K562 (cell line): ENCODE data around the gene CCDC184. TPM values are rescaled to one million over a fixed set of nuclear protein-coding genes. Genes with fewer than 3 reads are reported as not detected.

Experiments
- ATAC-seq: fragments of 200-7000 bp; cut with Tn5 transposase; 3 replicates; pipeline ENCODE4 v1.9.1; 2020; ENCODE audit warnings: moderate library complexity
- BruUV-seq: library from RNA; stranded (reverse); fragments of 400-500 nt; replicated peaks from 2 replicates; lab custom pipeline; 2021; lab: Mats Ljungman, UMichigan
- CTCF ChIA-PET: fragments of 300-600 bp; formaldehyde crosslinking; extraction: SDS; loops from one replicate; lab custom pipeline; 2021; ENCODE audit warnings: low intra/inter-chr PET ratio; lab: Yijun Ruan, JAX
- POLR2A ChIA-PET: fragments of 300-600, 350-650 bp; sonication (Branson Sonifier 250); formaldehyde crosslinking; extraction: SDS; loops from one replicate; lab custom pipeline; 2021; ENCODE audit warnings: antibody characterized with exemption, inconsistent platforms; lab: Yijun Ruan, JAX
- DNase-seq, 4 experiments: peaks; one replicate each; pipeline versions ENCODE4 v3.0.0 to v3.0.0-alpha.2; 2011 to 2018; ENCODE audit warnings: low spot score in 3 of 4, mixed read lengths in 3 of 4; ENCODE audit errors: extremely low read depth in 1 of 4
- FAIRE-seq: peaks from 2 replicates; lab custom pipeline; 2011; peaks lifted over from hg19 to GRCh38; lab: Jason Lieb, UNC
- H2AFZ ChIP-seq: 2 replicates; pipeline ENCODE4 v1.6.0; 2011; ENCODE audit warnings: low read depth, low read length, control low read depth, inconsistent platforms
- H3K27ac ChIP-seq: fragments of 200-600 bp; 3 replicates; pipeline ENCODE4 v1.8.0; 2011; ENCODE audit warnings: low read depth, mild to moderate bottlenecking, control low read depth, inconsistent platforms, low read length, moderate library complexity, mixed read lengths; ENCODE audit errors: extremely low read depth
- H3K27me3 ChIP-seq, 2 experiments: fragments of 300-600 bp in 1 of 2; 2 replicates in 1 of 2; 3 replicates in 1 of 2; pipeline versions ENCODE4 v1.6.0 to v1.8.0; 2011; ENCODE audit warnings: inconsistent platforms in 2 of 2, low read length in 2 of 2, mild to moderate bottlenecking in 1 of 2, mixed read lengths in 1 of 2, moderate library complexity in 1 of 2; ENCODE audit not compliant: control insufficient read depth in 2 of 2, insufficient read depth in 2 of 2
- H3K36me3 ChIP-seq: fragments of 300-600 bp; 3 replicates; pipeline ENCODE4 v1.8.0; 2011; ENCODE audit warnings: mild to moderate bottlenecking, low read length, inconsistent platforms; ENCODE audit not compliant: control insufficient read depth, insufficient read depth
- H3K4me1 ChIP-seq, 2 experiments: fragments of 200-600 bp in 1 of 2; replicated peaks in 1 of 2; 2 replicates in 1 of 2; 3 replicates in 1 of 2; pipeline versions ENCODE4 v1.5.1 to v1.8.0; 2011; ENCODE audit warnings: inconsistent platforms in 2 of 2, low read length in 2 of 2, mild to moderate bottlenecking in 1 of 2, mixed read lengths in 1 of 2, moderate library complexity in 1 of 2; ENCODE audit not compliant: control insufficient read depth in 2 of 2, insufficient read depth in 2 of 2
- H3K4me2 ChIP-seq: 2 replicates; pipeline ENCODE4 v1.6.1; 2011; ENCODE audit warnings: low read length, control low read depth, inconsistent platforms, mixed read lengths; ENCODE audit not compliant: insufficient read depth
- H3K4me3 ChIP-seq: fragments of 200-600 bp; sonication (generic), shearing (Covaris generic); 2 replicates; pipeline ENCODE4 v1.5.1; 2016; ENCODE audit warnings: control low read depth, inconsistent platforms
- H3K79me2 ChIP-seq: fragments of 200-600 bp; 3 replicates; pipeline ENCODE4 v1.8.0; 2011; ENCODE audit warnings: low read length, inconsistent platforms; ENCODE audit not compliant: control insufficient read depth, insufficient read depth
- H3K9ac ChIP-seq, 2 experiments: 2 replicates each; pipeline versions ENCODE4 v1.6.0 to v1.6.1; 2011; ENCODE audit warnings: low read depth in 2 of 2, low read length in 2 of 2, control low read depth in 1 of 2, inconsistent platforms in 1 of 2, mild to moderate bottlenecking in 1 of 2, mixed read lengths in 1 of 2; ENCODE audit not compliant: insufficient read depth in 1 of 2
- H3K9me1 ChIP-seq: one replicate; pipeline ENCODE4 v1.6.0; 2011; ENCODE audit warnings: inconsistent platforms, mild to moderate bottlenecking, low read length, moderate library complexity; ENCODE audit not compliant: control insufficient read depth, insufficient read depth
- H3K9me3 ChIP-seq: replicated peaks from 2 replicates; pipeline ENCODE4 v1.5.1; 2011; ENCODE audit warnings: low read depth, low read length, inconsistent platforms; ENCODE audit not compliant: control insufficient read depth, insufficient read depth
- H4K20me1 ChIP-seq: replicated peaks from 2 replicates; pipeline ENCODE4 v1.6.1; 2011; ENCODE audit warnings: low read length, inconsistent platforms, mixed read lengths; ENCODE audit not compliant: control insufficient read depth, insufficient read depth
- ADNP ChIP-seq: fragments of 200-800 bp; sonication (Bioruptor generic); IDR thresholded peaks from 2 replicates; pipeline ENCODE4 v1.6.1; 2016; ENCODE audit warnings: missing genetic modification characterization, missing compliant biosample characterization
- BMI1 ChIP-seq: fragments of 150-350 bp; IDR thresholded peaks from 2 replicates; pipeline ENCODE4 v1.6.1; 2014; ENCODE audit warnings: low read length
- BRF1 ChIP-seq: IDR thresholded peaks from 3 replicates; pipeline ENCODE4 v1.6.1; 2011; ENCODE audit warnings: borderline replicate concordance, mild to moderate bottlenecking; ENCODE audit not compliant: insufficient read length; ENCODE audit errors: extremely low read depth
- CBX3 ChIP-seq, 2 experiments: IDR thresholded peaks; 1 replicate in 1 of 2; 2 replicates in 1 of 2; pipeline ENCODE4 v1.6.1; 2012; ENCODE audit warnings: inconsistent platforms in 2 of 2, low read length in 2 of 2, borderline replicate concordance in 1 of 2, control low read depth in 1 of 2
- CTBP1 ChIP-seq: fragments of 450-650 bp; IDR thresholded peaks from 2 replicates; pipeline ENCODE4 v1.6.1; 2016; ENCODE audit warnings: borderline replicate concordance
- HOXB6 ChIP-seq: fragments of 250-450 bp; sonication (Bioruptor Pico); IDR thresholded peaks from 2 replicates; pipeline ENCODE4 v1.5.1; 2022; ENCODE audit warnings: mild to moderate bottlenecking, borderline replicate concordance
- ID3 ChIP-seq, 2 experiments: fragments of 250-450 bp in 1 of 2; fragments of 450-650 bp in 1 of 2; sonication (Bioruptor Pico) in 1 of 2; IDR thresholded peaks; 2 replicates each; pipeline versions ENCODE4 v1.6.1 to v1.8.0; 2016 to 2021; ENCODE audit warnings: mild to moderate bottlenecking in 2 of 2, moderate library complexity in 2 of 2, missing compliant biosample characterization in 1 of 2, missing genetic modification characterization in 1 of 2
- KDM2B ChIP-seq: fragments of 250-450 bp; sonication (Bioruptor Pico); IDR thresholded peaks from 2 replicates; pipeline ENCODE4 v1.8.0; 2021; ENCODE audit warnings: mild to moderate bottlenecking, moderate library complexity
- MTF1 ChIP-seq: fragments of 250-450 bp; sonication (Bioruptor Pico); IDR thresholded peaks from 2 replicates; pipeline ENCODE4 v1.9.0; 2021; ENCODE audit warnings: moderate library complexity, mild to moderate bottlenecking, inconsistent platforms, borderline replicate concordance
- NFXL1 ChIP-seq: fragments of 450-650 bp; formaldehyde crosslinking; IDR thresholded peaks from 2 replicates; pipeline ENCODE4 v1.4.0; 2021; ENCODE audit warnings: mild to moderate bottlenecking
- NR0B1 ChIP-seq: fragments of 450-650 bp; IDR thresholded peaks from one replicate; pipeline ENCODE4 v1.6.1; 2018; ENCODE audit warnings: mild to moderate bottlenecking, moderate library complexity; ENCODE audit not compliant: partially characterized antibody
- NR2C1 ChIP-seq, 2 experiments: fragments of 450-650 bp; IDR thresholded peaks; 2 replicates each; pipeline ENCODE4 v1.6.1; 2017; ENCODE audit warnings: mild to moderate bottlenecking in 2 of 2, antibody characterized with exemption in 1 of 2, inconsistent platforms in 1 of 2, missing compliant biosample characterization in 1 of 2, missing genetic modification characterization in 1 of 2
- NR2F6 ChIP-seq: fragments of 450-650 bp; formaldehyde crosslinking; IDR thresholded peaks from 2 replicates; pipeline ENCODE4 v1.4.0; 2020; ENCODE audit warnings: mild to moderate bottlenecking
- PHB ChIP-seq: fragments of 250-450 bp; sonication (Bioruptor Pico); IDR thresholded peaks from 2 replicates; pipeline ENCODE4 v1.5.0; 2021
- POLR2B ChIP-seq: fragments of 450-650 bp; IDR thresholded peaks from 2 replicates; pipeline ENCODE4 v1.6.1; 2018; ENCODE audit warnings: low read depth; ENCODE audit not compliant: partially characterized antibody
- ZBTB8A ChIP-seq: fragments of 450-650 bp; IDR thresholded peaks from 2 replicates; pipeline ENCODE4 v1.6.1; 2018; ENCODE audit warnings: mild to moderate bottlenecking, moderate library complexity; ENCODE audit not compliant: partially characterized antibody
- ZNF592 ChIP-seq: fragments of 450-650 bp; IDR thresholded peaks from 2 replicates; pipeline ENCODE4 v1.6.1; 2017; ENCODE audit warnings: antibody characterized with exemption, mild to moderate bottlenecking
- WGBS: fragments of 100-300 bp; shearing (Covaris generic); methylation state at CpG from one replicate; pipeline ENCODE4 v1.1.6; 2016; ENCODE audit warnings: low coverage, mixed read lengths; ENCODE audit not compliant: insufficient coverage; ENCODE audit errors: missing lambda C conversion rate; 5-methylcytosine and 5-hydroxymethylcytosine counted together
- in situ Hi-C: fragments of 300-500 bp; cut with MboI; formaldehyde crosslinking; loops from 4 replicates; pipeline ENCODE4 v1.15.0; 2018; ENCODE audit warnings: inconsistent platforms, mixed read lengths
- intact Hi-C: fragments of 100-400 bp; cut with micrococcal nuclease; formaldehyde crosslinking; loops from 2 replicates; pipeline ENCODE4 v1.14.2; 2022
- polyA plus RNA-seq, 8 experiments: library from polyadenylated mRNA; depleted of rRNA in 4 of 8; stranded (reverse) in 5 of 8; unstranded in 3 of 8; fragments of >200 nt; fragmentation: Nextera tagmentation in 2 of 8; fragmentation: Illumina TruSeq in 1 of 8; extraction: Ambion mirVana in 2 of 8; extraction: Trizol in 1 of 8; gene quantifications; 2 replicates each; pipeline versions ENCODE4 v1.2.1 to v1.2.3, GENCODE V29; 2011 to 2014; ENCODE audit warnings: inconsistent platforms in 1 of 8, missing spikeins in 1 of 8
- total RNA-seq, 7 experiments: library from RNA; depleted of rRNA in 6 of 7; stranded (reverse); fragments of >200 nt in 6 of 7; fragmentation: Illumina TruSeq in 2 of 7; extraction: Trizol in 2 of 7; gene quantifications; 2 replicates each; pipeline versions ENCODE4 v1.2.1 to v1.2.3, GENCODE V29; 2011 to 2021; ENCODE audit warnings: low replicate concordance in 1 of 7

Gene CCDC184
- total and polyA plus RNA-seq, 9 of the 15 experiments (the other 6 are each of a cell fraction or from before 2014, with no cell fraction given) = 0.09 TPM; not detected in 8

- no peak for TF ChIP-seq CBX3 (IDR thresholded peaks at IDR 0.05; ENCODE audit: borderline replicate concordance in 1 of 2, low read length in 2 of 2)
- TF ChIP-seq ADNP (tag) = no peak
- no peak for TF ChIP-seq POLR2B
- no peak for TF ChIP-seq NFXL1
- TF ChIP-seq NR2F6 (CRISPR knock-in tag) = no peak
Measured at GRCh38 chr12:48219631-48220030, 36.2 kb downstream of the CCDC184 start (continued).

GRCh38 chr12:48220701-48221100 lies 37.3 kb downstream of the CCDC184 start:
- ATAC-seq = no peak
- no peak for DNase-seq
- FAIRE-seq = no peak
- no peaks in the 10 kb centered on the region for H3K4me1 ChIP-seq
- H3K9me3 ChIP-seq = no peaks in the 10 kb centered on the region
- intact Hi-C loops (no loop called here), in situ Hi-C loops (no loop called here)
- H3K9me1 ChIP-seq = no peaks in the 10 kb centered on the region
- WGBS = 71% methylated on average over 1 of the region's 1 CpG
- no peak overlapping the region for H3K27ac ChIP-seq
- ChIA-PET CTCF (no interaction called here), POLR2A (no interaction called here)
- BruUV-seq = no TSS peak
- no peaks in the 10 kb centered on the region for H4K20me1 ChIP-seq
- no peak overlapping the region for H3K4me2 ChIP-seq
- H3K36me3 ChIP-seq = no peaks in the 10 kb centered on the region
- H3K27me3 ChIP-seq = no peaks in the 10 kb centered on the region; a peak in 1 of 5 replicates
- H3K79me2 ChIP-seq = no peaks in the 10 kb centered on the region
- no peak overlapping the region for H3K9ac ChIP-seq
- no peak overlapping the region for H3K4me3 ChIP-seq
- H2AFZ ChIP-seq = no peak overlapping the region
- no peak for TF ChIP-seq CTBP1
- TF ChIP-seq ZNF592 = no peak
- TF ChIP-seq HOXB6 (CRISPR knock-in tag) = no peak
- TF ChIP-seq PHB (CRISPR knock-in tag) = no peak
- no peak for TF ChIP-seq ID3 (CRISPR knock-in tag; IDR thresholded peaks at IDR 0.05)
- no peak for TF ChIP-seq ID3 (tag; IDR thresholded peaks at IDR 0.05)
- TF ChIP-seq ZBTB8A = no peak
- no peak for TF ChIP-seq KDM2B (CRISPR knock-in tag)
- no peak for TF ChIP-seq NR0B1
- TF ChIP-seq MTF1 = no peak
- no peak for TF ChIP-seq BRF1
- no peak for TF ChIP-seq NR2C1 (IDR thresholded peaks at IDR 0.05)
- no peak for TF ChIP-seq NR2C1 (tag; IDR thresholded peaks at IDR 0.05)
- TF ChIP-seq BMI1 = no peak
